GM19468 (cell line): ENCODE measurements around the gene FANCC.
"Not testable (repeated sequence)": the region's sequence is repeated elsewhere in the genome, so short reads cannot be mapped to it uniquely, and the experiment has no call there.

Experiments used
- ATAC-seq: cut with Tn5 transposase; IDR thresholded peaks from one replicate; pipeline ENCODE4 v1.9.1; 2021; ENCODE audit warnings: mild to moderate bottlenecking, moderate library complexity, moderate number of reproducible peaks; ENCODE audit not compliant: unreplicated experiment; ENCODE audit errors: extremely low read depth

The FANCC gene

DNA sequence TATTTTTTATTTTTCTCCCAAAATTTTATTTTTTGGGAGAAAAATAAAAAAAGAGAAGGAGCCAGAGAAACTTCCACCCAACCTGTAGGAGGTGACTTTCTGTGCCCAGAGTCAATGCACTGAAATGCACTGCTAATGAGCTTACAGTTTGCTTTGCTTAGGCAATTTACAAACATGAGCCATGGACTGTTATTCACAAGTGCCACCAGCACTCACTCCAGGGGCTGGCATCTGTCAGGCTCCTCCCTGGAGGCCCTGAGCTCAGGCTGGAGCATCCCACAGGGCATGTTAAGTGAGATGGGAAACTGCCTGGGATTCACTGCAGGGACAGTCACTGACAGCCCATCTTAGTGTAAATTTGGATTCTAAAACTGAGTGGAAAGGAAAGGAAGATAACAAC lies 74.9 kb downstream of the FANCC start:
- ATAC-seq: no peak

DNA sequence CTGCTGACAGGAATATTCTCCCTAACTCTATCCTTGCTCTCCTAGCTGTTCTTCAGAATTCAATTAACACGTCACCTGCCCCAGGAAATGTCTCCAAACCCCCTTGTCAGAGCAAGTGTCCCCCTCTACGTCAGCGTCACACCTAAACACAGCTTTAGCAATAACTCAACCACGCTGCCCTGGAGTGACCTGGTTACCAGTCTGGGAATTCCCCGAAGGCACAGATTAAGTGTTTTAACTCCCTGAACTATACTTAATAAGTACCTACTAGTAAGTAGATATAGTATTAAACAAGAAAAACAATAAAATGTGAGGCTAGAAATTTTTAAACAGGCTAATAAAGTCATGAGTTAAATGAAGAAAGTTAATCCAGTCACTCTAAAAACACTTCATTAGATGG lies 78.4 kb downstream of the FANCC start:
- no peak for ATAC-seq

DNA sequence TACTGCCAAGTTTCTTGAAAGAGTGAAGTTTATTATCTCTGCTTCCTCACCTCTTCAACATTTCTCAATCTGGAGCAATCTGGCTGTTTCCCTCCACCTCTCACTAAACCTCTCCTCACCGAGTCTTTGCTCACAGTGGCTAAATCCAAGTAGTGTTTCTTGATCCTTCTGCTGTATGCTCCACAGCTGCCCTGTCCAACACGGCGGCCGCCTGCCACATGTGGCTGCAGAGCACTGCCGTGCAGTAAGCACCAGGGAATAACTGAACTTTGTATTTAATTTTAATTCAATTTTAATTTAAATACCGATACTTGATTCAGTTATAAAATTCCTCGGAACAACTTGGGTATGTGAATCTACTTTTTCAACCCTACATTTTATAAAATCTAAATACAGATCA lies 80.2 kb downstream of the FANCC start:
- no peak for ATAC-seq

DNA sequence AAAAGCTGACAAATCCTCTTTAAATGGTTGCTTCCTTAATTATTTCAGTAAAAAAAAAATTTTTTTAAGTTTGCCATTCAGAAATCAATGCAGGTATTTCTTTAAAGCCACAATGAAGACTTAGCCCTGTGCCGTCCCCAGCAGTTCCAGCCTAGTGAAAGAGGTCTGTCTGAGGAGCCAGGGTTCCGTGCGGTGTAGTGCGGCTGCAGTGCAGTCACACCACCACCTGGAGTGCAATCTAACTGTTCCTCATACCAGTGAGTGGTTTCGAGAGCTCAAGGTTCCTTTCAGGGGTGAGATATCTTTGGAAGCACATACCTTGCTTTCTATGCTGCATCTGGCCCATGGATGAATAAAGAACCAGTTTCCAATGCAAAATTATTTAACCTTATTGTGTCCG lies 87.5 kb downstream of the FANCC start:
- ATAC-seq: no peak

DNA sequence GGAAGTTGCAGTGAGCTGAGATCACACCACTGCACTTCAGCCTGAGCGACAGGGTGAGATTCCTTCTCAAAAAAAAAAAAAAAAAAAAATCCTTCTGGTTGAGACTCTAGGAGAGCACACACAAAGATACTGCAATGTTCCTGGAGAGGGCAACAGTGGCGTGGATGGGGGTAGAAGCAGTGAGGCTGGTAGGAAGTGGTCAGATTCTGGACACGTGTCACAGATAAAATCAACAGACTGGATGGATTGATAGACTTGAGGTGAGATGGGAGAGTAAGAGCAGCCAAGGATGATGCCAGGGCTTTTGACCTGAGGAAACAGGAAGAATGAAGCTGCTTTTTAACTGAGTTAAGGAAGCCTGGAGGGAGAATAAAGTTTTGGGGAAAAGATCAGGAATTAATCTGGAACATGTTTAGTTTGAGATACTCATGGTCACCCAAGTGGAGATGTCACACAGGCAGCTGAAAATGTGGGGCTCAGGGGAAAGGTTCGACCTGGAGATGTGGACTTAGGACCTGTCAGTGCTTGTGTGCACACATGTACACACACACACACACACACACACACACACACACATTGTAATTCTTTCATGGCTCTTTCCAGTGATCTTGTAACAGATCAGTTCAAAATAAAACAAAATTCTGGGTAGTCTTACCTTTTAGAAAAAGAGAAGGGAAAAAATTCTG lies 88.1 kb downstream of the FANCC start:
- no peak for ATAC-seq

DNA sequence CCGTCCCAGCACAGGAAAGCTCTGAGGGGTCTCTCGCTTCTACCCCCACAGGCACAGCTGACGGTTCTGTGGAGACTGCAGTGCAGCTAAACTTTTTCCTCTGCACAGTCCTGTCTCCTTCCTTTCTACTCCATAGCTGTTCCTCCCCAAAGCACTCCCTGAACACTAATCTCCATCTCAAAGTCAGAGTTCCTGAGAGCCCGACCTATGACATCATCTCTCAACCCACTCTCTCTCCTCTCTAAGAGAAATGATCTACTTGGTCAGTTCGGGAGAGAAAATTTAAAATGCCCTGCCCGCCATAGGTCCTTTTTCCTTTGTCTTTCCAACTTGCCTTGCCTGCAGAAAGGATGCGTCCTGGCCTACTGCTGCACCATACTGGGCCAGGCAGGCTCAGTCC lies 90.6 kb downstream of the FANCC start:
- ATAC-seq: no peak

DNA sequence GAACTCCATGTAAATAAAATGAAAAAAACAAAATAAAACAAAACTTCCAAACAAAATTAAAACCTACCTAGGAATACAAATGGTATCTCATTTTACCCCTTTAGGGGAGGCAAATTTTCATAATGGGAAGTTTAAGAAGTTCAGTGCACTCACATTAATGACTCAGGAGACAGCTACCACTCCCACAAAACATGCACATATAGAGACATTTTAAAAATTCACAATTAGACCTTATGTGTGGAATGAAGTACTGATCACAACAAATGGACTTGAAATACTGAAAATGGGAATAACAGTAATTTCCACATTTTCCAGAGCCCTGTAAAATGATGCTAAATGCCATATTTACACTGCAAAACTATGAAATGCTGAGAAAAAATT lies 91.8 kb downstream of the FANCC start:
- ATAC-seq: no peak

DNA sequence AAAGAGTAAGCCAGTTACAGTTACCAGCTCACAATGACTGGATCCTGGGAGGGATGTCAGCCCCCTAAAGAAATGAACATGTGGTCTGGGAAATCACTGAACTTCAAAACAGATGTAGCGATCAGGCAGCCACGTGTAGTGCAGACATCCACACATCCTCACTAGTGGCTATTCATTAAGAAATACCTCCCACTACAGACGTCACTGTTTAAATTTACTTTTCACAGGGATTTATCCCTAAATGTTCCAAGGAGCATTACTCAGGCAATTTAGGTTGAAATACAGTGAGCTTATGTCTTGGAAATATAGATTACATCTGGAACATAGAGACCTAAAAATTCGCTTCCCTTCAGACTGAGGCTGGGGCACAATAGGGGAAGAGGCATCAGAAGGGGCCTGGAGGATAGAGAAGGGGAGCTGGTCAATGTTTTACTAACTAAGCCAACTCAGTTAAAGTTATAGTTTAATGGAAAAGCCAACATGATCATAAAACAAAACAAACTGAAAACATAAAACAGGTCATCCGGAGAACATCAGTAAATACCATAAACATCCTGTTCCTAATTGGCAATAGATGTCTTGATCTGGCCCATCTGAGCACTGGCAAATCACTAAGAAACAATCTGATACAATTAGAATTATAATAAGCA lies 92.3 kb downstream of the FANCC start:
- no peak for ATAC-seq

DNA sequence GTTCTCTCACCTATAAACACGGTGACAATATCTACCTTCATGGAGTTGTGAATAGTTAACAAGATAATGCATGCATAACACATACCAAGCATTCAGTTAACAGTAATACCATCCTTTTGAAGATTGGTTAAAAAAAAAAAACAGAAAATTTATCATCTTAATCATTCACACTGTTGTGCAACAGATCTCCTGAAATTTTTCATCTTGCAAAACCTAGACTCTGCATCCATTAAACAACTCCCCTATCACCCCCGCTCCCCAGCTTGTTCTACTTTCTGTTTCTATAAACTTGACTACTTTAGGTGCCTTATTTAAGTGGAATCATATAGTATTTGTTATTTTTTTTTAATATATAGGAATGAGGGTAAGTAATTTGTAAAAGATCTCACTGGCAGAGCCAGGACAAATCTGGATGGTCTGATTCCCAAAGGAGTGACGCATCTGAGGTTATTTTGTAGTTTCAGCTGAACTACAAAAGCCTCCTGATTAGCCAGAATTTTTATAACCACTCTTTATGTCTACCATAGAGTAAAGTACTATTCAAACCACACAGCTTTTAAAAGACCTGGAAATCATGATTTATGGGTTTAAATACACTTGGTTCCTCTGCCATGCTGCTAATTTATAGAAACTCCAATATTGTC lies 93.0 kb downstream of the FANCC start:
- no peak for ATAC-seq

DNA sequence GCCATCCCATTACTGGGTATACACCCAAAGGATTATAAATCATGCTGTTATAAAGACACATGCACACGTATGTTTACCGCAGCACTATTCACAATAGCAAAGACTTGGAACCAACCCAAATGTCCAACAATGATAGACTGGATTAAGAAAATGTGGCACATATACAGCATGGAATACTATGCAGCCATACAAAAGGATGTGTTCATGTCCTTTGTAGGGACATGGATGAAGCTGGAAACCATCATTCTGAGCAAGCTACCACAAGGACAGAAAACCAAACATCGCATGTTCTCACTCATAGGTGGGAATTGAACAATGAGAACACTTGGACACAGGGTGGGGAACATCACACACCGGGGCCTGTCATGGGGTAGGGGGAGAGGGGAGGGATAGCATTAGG lies 97.2 kb downstream of the FANCC start:
- ATAC-seq: not testable (repeated sequence)

DNA sequence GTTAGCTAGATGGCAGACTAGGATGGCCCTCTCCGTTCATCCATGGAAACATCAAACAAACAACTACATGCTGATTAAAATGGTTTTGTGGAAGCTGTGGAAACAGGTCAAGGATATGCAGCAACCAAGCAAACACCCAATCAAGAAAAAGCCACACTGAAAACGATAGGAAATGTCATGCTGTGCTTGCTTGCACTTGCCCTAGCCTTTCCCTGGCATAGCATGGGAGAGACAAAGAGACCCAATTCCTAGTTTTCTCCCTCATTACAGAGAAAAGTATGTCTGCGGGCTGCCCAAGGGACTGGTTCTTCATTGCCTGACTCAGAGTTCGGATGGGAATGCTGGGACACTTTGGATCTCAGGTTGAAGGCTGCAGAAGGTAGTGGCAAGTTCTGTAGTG lies 98.7 kb downstream of the FANCC start:
- no peak for ATAC-seq

DNA sequence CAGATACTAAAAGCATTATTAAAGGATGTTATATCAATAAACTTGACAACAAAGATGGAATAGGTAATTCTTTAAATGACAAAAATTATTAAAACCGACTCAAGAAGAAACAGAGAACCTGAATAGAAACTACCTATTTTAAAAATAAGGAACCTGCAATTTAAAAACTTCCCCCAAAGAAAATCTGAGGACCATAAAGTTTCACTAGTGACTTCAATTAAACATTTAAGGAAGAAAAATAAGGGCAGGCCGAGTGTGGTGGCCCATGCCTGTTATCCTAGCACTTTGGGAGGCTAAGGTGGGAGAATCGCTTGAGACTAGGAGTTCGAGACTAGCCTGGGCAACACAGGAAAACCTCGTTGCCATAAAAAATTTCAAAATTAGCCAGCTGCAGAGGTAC lies 99.6 kb downstream of the FANCC start:
- no peak for ATAC-seq

DNA sequence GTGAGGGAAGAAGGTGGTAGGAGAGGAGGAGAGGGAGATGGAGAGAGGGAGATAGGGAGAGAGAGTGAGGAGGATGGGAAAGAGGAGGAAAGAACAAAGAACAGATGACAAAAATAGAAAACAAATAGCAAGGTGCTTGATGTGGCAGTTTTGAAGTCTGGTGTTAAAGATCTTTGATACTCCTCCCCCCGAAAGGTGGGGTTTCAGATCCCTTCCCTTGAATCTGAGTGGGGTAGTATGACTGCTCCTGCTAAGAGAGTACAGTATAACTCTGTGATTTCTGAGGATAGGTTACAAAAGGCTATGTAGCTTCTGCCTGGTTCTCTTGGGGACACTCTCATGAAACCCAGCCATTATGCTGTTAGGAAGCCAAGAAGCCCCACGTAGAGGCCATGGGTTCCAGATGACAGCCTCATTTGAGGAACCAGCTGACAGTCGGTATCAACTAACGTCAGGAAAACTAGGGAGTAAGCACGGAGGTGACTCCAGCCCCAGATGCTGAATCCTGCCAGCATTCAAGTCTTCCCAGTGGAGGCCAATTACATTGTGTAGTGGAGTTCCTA lies 102.1 kb downstream of the FANCC start:
- no peak for ATAC-seq

DNA sequence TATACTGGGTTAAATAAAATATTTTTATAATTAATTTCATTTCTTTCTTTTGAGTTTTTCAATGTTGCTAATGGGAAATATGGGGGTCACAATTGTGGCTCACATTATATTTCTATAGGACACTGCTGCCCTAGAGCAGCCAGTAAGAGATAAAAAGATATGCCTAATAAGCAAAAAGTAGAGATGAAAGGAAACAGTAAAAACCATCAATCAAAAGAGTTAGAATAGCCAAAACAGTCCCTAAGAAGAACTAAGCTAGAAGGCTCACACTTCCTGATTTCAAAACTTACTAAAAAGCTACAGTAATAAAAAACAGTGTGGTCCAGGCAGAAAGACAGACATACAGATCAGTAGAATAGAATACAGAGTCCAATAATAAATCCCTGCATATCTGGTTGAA lies 104.4 kb downstream of the FANCC start:
- no peak for ATAC-seq

DNA sequence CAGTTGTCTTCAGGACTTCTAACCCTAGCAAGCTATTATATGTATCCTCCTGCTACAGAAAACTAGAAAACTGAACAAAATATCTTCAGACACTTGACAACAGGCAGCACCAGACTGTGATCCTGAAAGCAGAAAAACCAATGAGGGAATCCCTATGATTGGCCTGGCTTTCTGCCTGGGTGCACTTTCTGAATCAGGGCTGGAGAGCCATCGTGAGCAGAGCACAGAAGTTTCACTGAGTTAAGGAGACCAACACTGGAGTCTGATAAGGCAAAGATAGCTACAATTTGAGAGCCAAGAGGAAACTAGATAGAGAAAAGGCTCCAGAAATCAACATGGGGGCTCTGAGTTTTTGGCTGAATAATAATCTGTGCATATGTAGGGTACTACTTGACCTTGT lies 106.5 kb downstream of the FANCC start:
- no peak for ATAC-seq

DNA sequence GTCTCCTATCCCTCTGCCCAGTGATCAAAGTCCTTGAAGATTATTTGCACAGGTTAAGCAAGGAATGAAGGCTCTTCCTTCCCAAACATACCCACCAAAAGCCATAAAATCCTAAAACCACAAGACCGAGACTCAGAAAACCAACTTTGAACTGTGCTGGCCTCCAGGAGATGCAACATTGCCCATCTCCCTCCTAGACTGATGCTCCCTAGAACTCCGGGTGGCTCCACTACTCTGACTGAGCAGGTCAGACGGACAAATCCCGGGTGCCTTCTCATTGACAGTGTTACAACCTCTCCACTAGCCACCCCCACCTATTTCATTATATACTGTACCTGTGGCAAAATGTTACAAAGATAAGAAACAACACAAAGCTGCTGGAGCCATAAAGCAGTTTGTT lies 110.1 kb downstream of the FANCC start:
- no peak for ATAC-seq

DNA sequence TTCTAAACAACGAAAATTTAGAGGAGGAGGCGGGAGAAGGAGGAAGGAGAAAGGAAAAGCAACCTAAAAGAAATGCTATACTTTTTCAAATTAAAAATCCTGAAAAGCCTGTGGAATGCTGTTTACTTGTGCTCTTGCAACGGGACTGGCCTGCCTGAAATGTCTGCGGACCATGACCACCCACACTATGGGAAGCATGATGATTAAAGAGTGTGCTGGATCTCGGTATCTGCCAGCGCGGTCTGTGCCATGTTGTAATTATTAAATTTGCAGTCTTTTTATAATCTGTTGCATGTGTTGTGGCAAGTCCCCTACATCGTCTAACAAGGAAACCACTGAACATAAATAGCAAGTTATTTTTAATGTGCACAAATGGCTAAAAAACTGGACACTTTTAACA lies 111.4 kb downstream of the FANCC start:
- no peak for ATAC-seq

DNA sequence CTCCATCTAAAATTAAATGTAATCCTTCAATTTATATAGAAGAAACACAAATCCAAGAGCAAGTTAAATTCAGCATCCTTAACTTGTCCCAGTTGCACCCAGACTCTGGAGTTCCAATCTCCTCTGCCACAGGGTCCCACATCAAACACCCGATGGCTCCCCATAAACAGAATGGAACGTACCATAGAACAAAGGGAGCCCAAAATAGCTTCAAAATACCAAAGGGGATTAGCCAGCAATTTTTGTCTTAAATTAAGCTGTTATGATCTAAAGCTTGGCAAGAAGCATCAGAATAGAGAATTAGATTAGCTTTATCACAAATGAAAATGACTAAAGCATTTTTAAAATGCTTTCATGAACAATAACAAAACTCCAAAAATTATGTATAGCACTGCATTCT lies 112.8 kb downstream of the FANCC start:
- no peak for ATAC-seq

DNA sequence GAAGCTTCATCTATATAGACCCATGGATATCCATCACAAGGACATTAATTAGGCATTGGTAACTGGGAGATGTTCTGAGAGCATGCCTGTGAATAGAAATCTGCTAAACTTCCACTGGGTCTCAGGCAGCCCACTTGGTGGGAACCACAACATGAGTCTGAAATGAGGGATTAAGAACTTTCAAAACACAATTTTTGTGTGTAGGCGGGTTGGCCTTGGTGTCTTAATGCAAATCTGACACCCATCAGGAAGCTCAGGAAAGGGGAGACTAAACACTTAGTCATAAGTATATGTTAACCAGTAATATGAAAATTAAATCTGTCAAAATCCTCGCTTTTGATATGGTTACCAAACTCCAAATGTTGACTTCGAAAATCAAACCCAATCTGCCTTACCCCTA lies 113.2 kb downstream of the FANCC start:
- no peak for ATAC-seq

DNA sequence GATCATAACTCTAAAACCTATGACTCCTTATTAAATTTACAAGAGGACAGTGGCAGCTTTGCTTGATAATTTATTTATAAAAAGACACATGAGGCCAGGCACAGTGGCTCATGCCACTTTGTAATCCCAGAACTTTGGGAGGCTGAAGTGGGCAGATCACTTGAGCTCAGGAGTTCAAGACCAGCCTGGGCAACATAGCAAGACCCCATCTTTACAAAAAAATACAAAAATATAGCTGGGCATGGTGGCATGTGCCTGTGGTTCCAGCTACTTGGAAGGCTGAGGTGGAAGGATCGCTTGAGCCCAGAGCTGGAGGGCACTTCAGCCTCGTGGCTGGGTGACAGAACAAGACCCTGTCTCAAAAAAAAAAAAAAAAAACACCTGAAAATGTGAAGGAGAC lies 114.5 kb downstream of the FANCC start:
- not testable (repeated sequence) for ATAC-seq

DNA sequence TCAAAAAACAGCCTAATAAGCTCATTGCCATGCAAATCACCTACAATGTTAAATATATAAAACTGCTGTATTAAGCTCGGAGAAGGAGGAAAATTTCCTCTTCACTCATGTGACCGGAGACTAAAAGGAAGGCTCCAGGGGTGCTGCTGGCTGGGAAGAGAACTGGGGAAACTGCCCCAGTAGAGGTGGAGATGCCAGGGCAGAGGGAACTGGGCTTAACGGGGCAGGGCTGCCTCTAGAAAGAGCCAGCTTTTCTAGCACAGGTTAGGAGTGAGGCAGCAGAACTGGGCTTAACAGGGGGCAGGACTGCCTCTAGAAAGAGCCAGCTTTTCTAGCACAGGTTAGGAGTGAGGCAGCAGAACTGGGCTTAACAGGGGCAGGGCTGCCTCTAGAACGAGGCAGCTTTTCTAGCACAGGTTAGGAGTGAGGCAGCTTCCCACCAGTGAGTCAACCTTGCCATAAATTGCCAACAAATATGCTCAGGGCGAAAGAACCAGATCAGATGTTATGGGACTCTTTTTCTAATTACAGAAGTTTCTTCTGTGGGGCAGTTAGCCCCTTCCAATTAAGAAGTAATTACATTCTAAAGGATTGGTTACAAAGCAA lies 115.3 kb downstream of the FANCC start:
- no peak for ATAC-seq
